Breast epithelium (tissue), 3 donors: ENCODE results near the gene PPP1R3E.

Experiments
- POLR2A ChIP-seq: fragments of 450-650 bp; IDR thresholded peaks from one replicate; pipeline ENCODE4 v1.6.1; 2016; ENCODE audit warnings: antibody characterized with exemption, mild to moderate bottlenecking, moderate library complexity
- POLR2AphosphoS5 ChIP-seq, 3 donors: sonication (generic); formaldehyde crosslinking; IDR thresholded peaks; one replicate each; pipeline ENCODE4 v1.6.1; 2017; ENCODE audit warnings: antibody characterized with exemption in 3 of 3
- TF ChIP-seq, protein P1 (sequence below), 3 donors: fragments of 450-650 bp; IDR thresholded peaks; one replicate each; pipeline ENCODE4 v1.5.1; 2016 to 2017; ENCODE audit warnings: antibody characterized with exemption in 3 of 3, mild to moderate bottlenecking in 3 of 3, moderate library complexity in 3 of 3

DNA sequence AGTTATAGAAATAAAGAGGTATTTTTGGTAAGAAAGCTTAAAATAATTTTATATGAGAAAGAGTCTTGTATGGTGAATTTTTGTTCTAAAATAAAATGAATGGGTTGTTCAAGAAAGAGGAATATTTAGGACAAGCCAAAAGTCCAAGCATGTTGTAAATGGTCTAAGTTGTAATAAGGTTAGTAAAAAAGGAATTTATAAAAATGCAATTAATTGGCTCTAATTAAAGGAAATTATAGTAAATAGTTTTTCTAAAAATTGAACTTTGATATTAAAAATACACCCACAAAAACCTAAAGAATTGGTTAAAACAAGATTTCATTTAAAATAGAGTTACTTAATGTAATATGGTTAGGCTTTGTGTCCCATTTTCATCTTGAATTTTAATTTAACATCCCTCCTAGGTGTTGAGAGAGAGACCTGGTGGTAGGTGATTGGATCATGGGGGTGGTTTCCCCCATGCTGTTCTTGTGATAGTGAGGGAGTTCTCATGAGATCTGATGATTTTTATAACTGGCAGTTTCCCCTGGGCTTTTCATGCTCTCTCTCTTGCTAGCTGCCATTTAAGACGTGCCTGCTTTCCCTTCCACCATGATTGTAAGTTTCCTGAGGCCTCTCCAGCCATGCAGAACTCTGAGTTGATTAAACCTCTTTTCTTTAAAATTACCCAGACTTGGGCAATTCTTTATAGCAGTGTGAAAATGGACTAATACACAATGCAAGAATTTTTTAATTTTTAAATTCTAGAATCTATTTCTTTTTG is 37.0 kb upstream of the PPP1R3E start:
- TF ChIP-seq POLR2AphosphoS5 (IDR thresholded peaks at IDR 0.05) (no peak), POLR2A (no peak)
- TF ChIP-seq, protein P1, sequence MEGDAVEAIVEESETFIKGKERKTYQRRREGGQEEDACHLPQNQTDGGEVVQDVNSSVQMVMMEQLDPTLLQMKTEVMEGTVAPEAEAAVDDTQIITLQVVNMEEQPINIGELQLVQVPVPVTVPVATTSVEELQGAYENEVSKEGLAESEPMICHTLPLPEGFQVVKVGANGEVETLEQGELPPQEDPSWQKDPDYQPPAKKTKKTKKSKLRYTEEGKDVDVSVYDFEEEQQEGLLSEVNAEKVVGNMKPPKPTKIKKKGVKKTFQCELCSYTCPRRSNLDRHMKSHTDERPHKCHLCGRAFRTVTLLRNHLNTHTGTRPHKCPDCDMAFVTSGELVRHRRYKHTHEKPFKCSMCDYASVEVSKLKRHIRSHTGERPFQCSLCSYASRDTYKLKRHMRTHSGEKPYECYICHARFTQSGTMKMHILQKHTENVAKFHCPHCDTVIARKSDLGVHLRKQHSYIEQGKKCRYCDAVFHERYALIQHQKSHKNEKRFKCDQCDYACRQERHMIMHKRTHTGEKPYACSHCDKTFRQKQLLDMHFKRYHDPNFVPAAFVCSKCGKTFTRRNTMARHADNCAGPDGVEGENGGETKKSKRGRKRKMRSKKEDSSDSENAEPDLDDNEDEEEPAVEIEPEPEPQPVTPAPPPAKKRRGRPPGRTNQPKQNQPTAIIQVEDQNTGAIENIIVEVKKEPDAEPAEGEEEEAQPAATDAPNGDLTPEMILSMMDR (IDR thresholded peaks at IDR 0.05) = no peak
